H9 (cell line): ENCODE results near the gene SLC25A42. TPM values are rescaled to one million over a fixed set of nuclear protein-coding genes. Genes with fewer than 3 reads are reported as not detected.

Experiments
- DNase-seq: peaks from one replicate; pipeline ENCODE4 v3.0.0-alpha.2; 2017
- H2AFZ ChIP-seq: one replicate; pipeline ENCODE4 v1.6.1; 2013; ENCODE audit warnings: mild to moderate bottlenecking, low read length, control low read depth, moderate library complexity
- H2AK5ac ChIP-seq: 2 replicates; pipeline ENCODE4 v1.6.1; 2013; ENCODE audit warnings: low read length, control low read depth, mixed read lengths; ENCODE audit not compliant: insufficient read length
- H2BK120ac ChIP-seq: one replicate; pipeline ENCODE4 v1.6.1; 2013; ENCODE audit warnings: low read depth, mild to moderate bottlenecking, low read length, control low read depth, inconsistent platforms; ENCODE audit not compliant: poor library complexity, severe bottlenecking
- H2BK12ac ChIP-seq: 2 replicates; pipeline ENCODE4 v1.6.1; 2013; ENCODE audit warnings: low read length, control low read depth, mixed read lengths, low read depth; ENCODE audit not compliant: insufficient read length
- H2BK15ac ChIP-seq: 2 replicates; pipeline ENCODE4 v1.6.1; 2013; ENCODE audit warnings: low read depth, low read length, control low read depth
- H2BK20ac ChIP-seq: one replicate; pipeline ENCODE4 v1.6.1; 2013; ENCODE audit warnings: low read depth, mild to moderate bottlenecking, low read length, control low read depth, inconsistent platforms; ENCODE audit not compliant: poor library complexity, severe bottlenecking
- H2BK5ac ChIP-seq: 2 replicates; pipeline ENCODE4 v1.6.1; 2013; ENCODE audit warnings: low read length, control low read depth, mixed read lengths; ENCODE audit not compliant: insufficient read length
- H3K14ac ChIP-seq: 2 replicates; pipeline ENCODE4 v1.6.1; 2013; ENCODE audit warnings: low read length, control low read depth; ENCODE audit not compliant: insufficient read depth
- H3K18ac ChIP-seq: 2 replicates; pipeline ENCODE4 v1.6.1; 2013; ENCODE audit warnings: low read depth, mild to moderate bottlenecking, mixed read lengths, low read length, control low read depth; ENCODE audit not compliant: insufficient read length
- H3K23ac ChIP-seq: 2 replicates; pipeline ENCODE4 v1.6.1; 2013; ENCODE audit warnings: low read length, control low read depth, mixed read lengths, low read depth; ENCODE audit not compliant: insufficient read length
- H3K23me2 ChIP-seq: 2 replicates; pipeline ENCODE4 v1.6.1; 2013; ENCODE audit warnings: low read depth, mild to moderate bottlenecking, mixed read lengths, low read length, control low read depth; ENCODE audit not compliant: insufficient read length, poor library complexity, severe bottlenecking
- H3K27ac ChIP-seq: 2 replicates; pipeline ENCODE4 v1.5.1; 2013; ENCODE audit warnings: low read length, control low read depth, mixed read lengths, low read depth; ENCODE audit not compliant: insufficient read length
- H3K27me3 ChIP-seq: 2 replicates; pipeline ENCODE4 v1.6.1; 2013; ENCODE audit warnings: low read length, control low read depth, inconsistent platforms; ENCODE audit not compliant: insufficient read depth
- H3K4ac ChIP-seq: 2 replicates; pipeline ENCODE4 v1.6.1; 2013; ENCODE audit warnings: low read depth, mild to moderate bottlenecking, control low read depth, inconsistent platforms, low read length, moderate library complexity
- H3K4me1 ChIP-seq: 2 replicates; pipeline ENCODE4 v1.6.1; 2013; ENCODE audit warnings: low read length, control low read depth, inconsistent platforms; ENCODE audit not compliant: insufficient read depth
- H3K4me2 ChIP-seq: 2 replicates; pipeline ENCODE4 v1.6.1; 2013; ENCODE audit warnings: low read length, control low read depth, mixed read lengths; ENCODE audit not compliant: insufficient read length, insufficient read depth
- H3K56ac ChIP-seq: 2 replicates; pipeline ENCODE4 v1.6.1; 2013; ENCODE audit warnings: low read depth, mild to moderate bottlenecking, mixed read lengths, low read length, control low read depth; ENCODE audit not compliant: insufficient read length
- H3K79me1 ChIP-seq: 2 replicates; pipeline ENCODE4 v1.6.1; 2013; ENCODE audit warnings: low read depth, mild to moderate bottlenecking, moderate library complexity, low read length, control low read depth, inconsistent platforms; ENCODE audit not compliant: insufficient read depth, poor library complexity, severe bottlenecking
- H3K79me2 ChIP-seq: 2 replicates; pipeline ENCODE4 v1.6.1; 2013; ENCODE audit warnings: low read length, control low read depth, inconsistent platforms; ENCODE audit not compliant: insufficient read depth
- H3K9ac ChIP-seq: 2 replicates; pipeline ENCODE4 v1.6.1; 2013; ENCODE audit warnings: low read length, control low read depth, mixed read lengths; ENCODE audit not compliant: insufficient read length; ENCODE audit errors: extremely low read depth
- H3K9me3 ChIP-seq: one replicate; pipeline ENCODE4 v1.6.1; 2013; ENCODE audit warnings: low read depth, low read length, inconsistent platforms; ENCODE audit not compliant: control insufficient read depth
- H3T11ph ChIP-seq: one replicate; pipeline ENCODE4 v1.6.1; 2013; ENCODE audit warnings: mild to moderate bottlenecking, low read length, control low read depth, inconsistent platforms
- H4K20me1 ChIP-seq: one replicate; pipeline ENCODE4 v1.6.1; 2013; ENCODE audit not compliant: control insufficient read depth, insufficient read length, insufficient read depth
- H4K5ac ChIP-seq: 2 replicates; pipeline ENCODE4 v1.6.1; 2013; ENCODE audit warnings: low read depth, mild to moderate bottlenecking, mixed read lengths, low read length, control low read depth; ENCODE audit not compliant: insufficient read length
- H4K8ac ChIP-seq: replicated peaks from 2 replicates; pipeline ENCODE4 v1.6.1; 2013; ENCODE audit warnings: low read length, control low read depth, mixed read lengths, low read depth; ENCODE audit not compliant: insufficient read length
- H4K91ac ChIP-seq: 2 replicates; pipeline ENCODE4 v1.6.1; 2013; ENCODE audit warnings: low read depth, mild to moderate bottlenecking, moderate library complexity, mixed read lengths, low read length, control low read depth; ENCODE audit not compliant: insufficient read length
- H3K27ac Mint-ChIP-seq, 3 experiments: 2 replicates in 2 of 3; 3 replicates in 1 of 3; pipeline ENCODE4 v1.8.0; 2020 to 2021; ENCODE audit warnings: mixed read lengths in 3 of 3, mild to moderate bottlenecking in 1 of 3, moderate library complexity in 1 of 3
- H3K27me3 Mint-ChIP-seq: 2 replicates; pipeline ENCODE4 v1.8.0; 2021; ENCODE audit warnings: low read depth, mild to moderate bottlenecking, moderate library complexity, mixed read lengths
- H3K36me3 Mint-ChIP-seq, 3 experiments: 2 replicates in 2 of 3; 3 replicates in 1 of 3; pipeline ENCODE4 v1.8.0; 2020 to 2021; ENCODE audit warnings: low read depth in 3 of 3, mixed read lengths in 3 of 3; ENCODE audit not compliant: insufficient read depth in 1 of 3
- H3K4me1 Mint-ChIP-seq, 2 experiments: 2 replicates each; pipeline ENCODE4 v1.8.0; 2020; ENCODE audit warnings: mixed read lengths in 2 of 2
- H3K4me3 Mint-ChIP-seq, 2 experiments: 2 replicates in 1 of 2; 3 replicates in 1 of 2; pipeline ENCODE4 v1.8.0; 2020 to 2021; ENCODE audit warnings: mild to moderate bottlenecking in 2 of 2, mixed read lengths in 2 of 2, moderate library complexity in 1 of 2
- H3K9me3 Mint-ChIP-seq, 2 experiments: 2 replicates in 1 of 2; 3 replicates in 1 of 2; pipeline ENCODE4 v1.8.0; 2020; ENCODE audit warnings: mild to moderate bottlenecking in 2 of 2, mixed read lengths in 2 of 2, moderate library complexity in 1 of 2
- WGBS: extraction: QIAGEN DNeasy Blood & Tissue Kit; methylation state at CpG from one replicate; pipeline ENCODE4 v1.1.7; 2013; ENCODE audit warnings: missing lambda C conversion rate, low lambda C conversion rate, mixed read lengths; ENCODE audit not compliant: insufficient read length; ENCODE audit errors: extremely low coverage; 5-methylcytosine and 5-hydroxymethylcytosine counted together
- total RNA-seq: library from RNA; stranded (reverse); gene quantifications from 2 replicates; pipeline ENCODE4 v1.2.1, GENCODE V29; 2021
- TF ChIP-seq, protein P1 (sequence below): fragments of 200-600 bp; sonication (generic); conservative IDR thresholded peaks from 3 replicates; pipeline ENCODE4 v1.8.0; 2021; ENCODE audit warnings: antibody characterized with exemption, mild to moderate bottlenecking

SLC25A42 gene
- total RNA-seq, 1 experiment from 2014 or later: 3.6 TPM

DNA sequence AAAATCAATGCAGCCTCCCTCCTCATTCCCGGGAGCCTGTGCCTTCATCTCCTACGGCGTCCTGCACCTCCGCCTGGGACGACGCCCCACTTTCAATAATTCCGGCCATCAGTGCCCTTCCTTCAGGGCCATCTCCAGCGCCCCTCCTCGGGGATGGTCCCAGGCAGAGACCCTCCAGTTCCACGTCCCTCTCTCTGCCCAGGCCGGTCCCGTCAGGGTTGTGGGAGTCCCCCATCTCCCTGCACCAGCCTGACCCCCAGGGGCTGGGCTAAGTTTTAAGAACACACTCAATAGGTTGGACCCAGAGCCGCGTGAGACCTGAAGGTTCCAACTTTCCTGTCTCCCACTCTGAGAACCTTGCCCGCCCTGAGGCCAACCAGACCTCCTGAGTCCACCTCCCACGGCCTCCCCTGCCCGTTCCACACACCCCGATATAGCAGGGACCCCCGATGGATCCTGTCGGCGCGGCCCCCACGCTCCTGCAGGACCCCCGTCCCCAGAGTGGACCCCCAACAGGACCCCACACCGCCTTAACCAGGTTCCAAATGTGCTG is 73.8 kb downstream of the SLC25A42 start:
- H3K27ac ChIP-seq: no peak overlapping the region
- H3K79me2 ChIP-seq: no peaks in the 10 kb centered on the region
- H2BK120ac ChIP-seq: no peak overlapping the region
- H3K27me3 ChIP-seq: no peaks in the 10 kb centered on the region; the same call in 1 of the 2 replicates
- no peaks in the 10 kb centered on the region for H3K79me1 ChIP-seq
- H2BK12ac ChIP-seq: no peak overlapping the region
- H4K5ac ChIP-seq: no peak overlapping the region
- Mint-ChIP-seq H3K36me3 (peaks cover 7 to 11% (median 9%) of the 10 kb centered on the region in 3 experiments), H3K27ac (no peak overlapping the region), H3K27me3 (peaks cover 38% of the 10 kb centered on the region), H3K4me3 (peak overlapping the region; percentile 96 to 99), H3K4me1 (peaks cover 14 to 15% of the 10 kb centered on the region in 2 experiments), H3K9me3 (peaks cover 5 to 7% of the 10 kb centered on the region in 2 experiments)
- H4K20me1 ChIP-seq: peaks cover 3% of the 10 kb centered on the region
- no peak overlapping the region for H2BK20ac ChIP-seq
- H3K9me3 ChIP-seq: no peaks in the 10 kb centered on the region
- H2BK15ac ChIP-seq: no peak overlapping the region
- no peak overlapping the region for H3K14ac ChIP-seq
- H3K4ac ChIP-seq: no peak overlapping the region
- H3K56ac ChIP-seq: no peak overlapping the region
- H3K4me2 ChIP-seq: peak overlapping the region; percentile 72
- H4K8ac ChIP-seq: no peak overlapping the region
- H3K23ac ChIP-seq: no peak overlapping the region
- peaks cover 14% of the 10 kb centered on the region for H3K23me2 ChIP-seq
- no peak overlapping the region for H2AFZ ChIP-seq
- no peaks in the 10 kb centered on the region for H3K4me1 ChIP-seq
- no peak overlapping the region for H2AK5ac ChIP-seq
- no peak overlapping the region for H3T11ph ChIP-seq
- H4K91ac ChIP-seq: no peak overlapping the region
- H3K9ac ChIP-seq: peak overlapping the region; percentile 43
- TF ChIP-seq, protein P1, sequence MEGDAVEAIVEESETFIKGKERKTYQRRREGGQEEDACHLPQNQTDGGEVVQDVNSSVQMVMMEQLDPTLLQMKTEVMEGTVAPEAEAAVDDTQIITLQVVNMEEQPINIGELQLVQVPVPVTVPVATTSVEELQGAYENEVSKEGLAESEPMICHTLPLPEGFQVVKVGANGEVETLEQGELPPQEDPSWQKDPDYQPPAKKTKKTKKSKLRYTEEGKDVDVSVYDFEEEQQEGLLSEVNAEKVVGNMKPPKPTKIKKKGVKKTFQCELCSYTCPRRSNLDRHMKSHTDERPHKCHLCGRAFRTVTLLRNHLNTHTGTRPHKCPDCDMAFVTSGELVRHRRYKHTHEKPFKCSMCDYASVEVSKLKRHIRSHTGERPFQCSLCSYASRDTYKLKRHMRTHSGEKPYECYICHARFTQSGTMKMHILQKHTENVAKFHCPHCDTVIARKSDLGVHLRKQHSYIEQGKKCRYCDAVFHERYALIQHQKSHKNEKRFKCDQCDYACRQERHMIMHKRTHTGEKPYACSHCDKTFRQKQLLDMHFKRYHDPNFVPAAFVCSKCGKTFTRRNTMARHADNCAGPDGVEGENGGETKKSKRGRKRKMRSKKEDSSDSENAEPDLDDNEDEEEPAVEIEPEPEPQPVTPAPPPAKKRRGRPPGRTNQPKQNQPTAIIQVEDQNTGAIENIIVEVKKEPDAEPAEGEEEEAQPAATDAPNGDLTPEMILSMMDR: no peak
- WGBS: no CpG with 5 or more reads among the region's 25 CpGs
- peak; percentile 26 for DNase-seq
- H2BK5ac ChIP-seq: no peak overlapping the region
- H3K18ac ChIP-seq: no peak overlapping the region
